Stimulated activated CD4-positive, alpha-beta T cell treated with anti-CD3 and anti-CD28 coated beads, Interleukin-12 subunit alpha, Interleukin-12 subunit beta, amount 100 ng/mL, for 24 hours (primary cell): ENCODE results near the gene C12orf60.

Experiments used
- DNase-seq, 2 experiments: peaks; one replicate each; pipeline ENCODE4 v3.0.0-alpha.2; 2020; ENCODE audit warnings: low read depth in 2 of 2

C12orf60 gene

DNA sequence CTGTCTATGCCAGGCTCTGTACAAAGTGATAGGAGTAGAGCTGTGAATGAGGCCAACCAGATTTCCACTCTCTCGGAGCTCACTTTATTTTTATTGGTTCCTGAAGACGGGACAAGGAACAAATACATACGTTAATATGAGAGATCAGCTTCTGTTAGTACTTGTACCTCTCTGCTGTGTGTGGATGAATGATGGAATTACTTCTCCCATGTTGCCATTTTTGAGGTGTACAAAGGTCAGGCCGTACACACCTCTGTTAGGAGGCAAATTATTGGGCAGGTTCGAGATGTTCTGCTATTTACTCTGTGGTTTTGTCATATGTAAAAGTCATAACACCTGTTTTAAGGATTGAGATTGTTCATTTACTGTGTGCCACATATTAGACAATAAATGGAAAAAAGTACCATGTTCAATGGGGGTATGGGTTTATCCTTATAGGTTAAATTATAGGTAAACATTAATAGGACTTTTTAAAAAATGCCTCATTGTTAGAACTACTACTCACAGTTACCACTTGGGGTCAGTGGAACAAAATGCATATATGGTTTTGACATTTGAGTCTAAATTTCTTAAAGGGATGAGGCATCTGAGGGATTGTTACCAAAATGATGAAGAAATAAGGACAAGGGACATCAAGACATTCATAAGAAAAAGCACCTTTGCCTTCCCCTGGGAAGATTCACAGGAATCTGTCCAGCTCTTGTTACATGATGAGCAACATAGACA is 27.1 kb upstream of the C12orf60 start:
- DNase-seq, result no peak

- no peak for DNase-seq
Measured at GRCh38 chr12:14777271-14777670, 26.2 kb upstream of the C12orf60 start.

GRCh38 chr12:14779834-14780233 is 23.6 kb upstream of the C12orf60 start:
- no peak for DNase-seq

DNA sequence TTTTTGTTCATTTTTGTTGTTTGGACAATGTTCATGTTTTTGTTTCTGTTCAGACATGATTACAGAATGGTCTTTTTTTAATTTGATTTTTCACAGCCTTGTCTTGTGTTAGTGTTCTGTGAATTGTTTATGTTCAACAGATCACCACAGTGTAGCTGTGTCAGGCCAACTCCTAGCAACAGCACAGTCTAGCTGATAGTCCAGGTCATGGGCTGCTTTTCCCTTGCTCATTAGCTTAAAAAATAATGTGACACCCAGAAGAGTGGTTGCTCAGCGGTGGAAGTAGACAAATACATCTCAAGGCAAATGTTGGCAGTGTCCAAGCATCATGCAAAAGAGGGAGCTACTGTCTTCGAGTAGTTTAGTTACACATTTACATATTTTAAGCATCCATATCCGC is 22.6 kb upstream of the C12orf60 start:
- DNase-seq, result no peak

GRCh38 chr12:14781563-14781962 is 21.9 kb upstream of the C12orf60 start:
- DNase-seq, result no peak

DNA sequence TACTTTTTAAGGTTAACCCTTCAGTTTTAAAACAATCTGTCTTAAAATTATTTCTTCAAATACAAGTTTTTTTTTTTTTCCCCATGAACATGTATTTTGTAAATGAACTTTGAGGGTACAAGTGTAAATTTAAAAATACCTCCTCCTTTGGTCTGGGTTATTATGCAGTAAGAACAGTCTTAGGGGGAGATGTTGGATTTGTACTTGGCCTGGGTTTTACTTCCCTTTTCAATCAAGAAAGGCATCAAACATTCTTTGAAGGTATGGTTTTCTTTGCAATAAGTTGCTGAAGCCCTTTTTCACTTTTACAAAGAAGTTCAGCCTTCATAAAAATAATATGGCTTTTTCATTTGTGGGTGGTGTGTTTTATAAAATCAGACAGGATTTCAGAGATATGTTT is 20.7 kb upstream of the C12orf60 start:
- no peak for DNase-seq

GRCh38 chr12:14784471-14784870 is 19.0 kb upstream of the C12orf60 start:
- no peak for DNase-seq

DNA sequence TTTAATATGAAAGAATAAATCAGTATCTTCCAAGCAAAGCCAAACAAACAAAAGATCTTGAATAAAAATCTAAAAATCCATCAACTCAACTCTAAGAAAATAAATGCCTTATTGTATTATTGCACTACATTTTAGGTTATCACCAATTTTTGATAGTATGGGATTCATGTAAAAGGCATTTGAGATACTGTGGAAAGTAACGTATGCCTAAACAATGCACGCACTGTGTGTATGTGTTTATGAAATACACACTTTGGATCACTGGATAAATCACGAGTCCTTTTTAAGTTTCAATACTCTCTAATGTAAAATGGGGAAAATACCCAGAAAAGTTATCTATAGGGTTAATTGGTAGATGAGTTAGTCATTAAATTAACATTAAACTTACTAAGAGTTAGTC is 17.9 kb upstream of the C12orf60 start:
- DNase-seq, result no peak

DNA sequence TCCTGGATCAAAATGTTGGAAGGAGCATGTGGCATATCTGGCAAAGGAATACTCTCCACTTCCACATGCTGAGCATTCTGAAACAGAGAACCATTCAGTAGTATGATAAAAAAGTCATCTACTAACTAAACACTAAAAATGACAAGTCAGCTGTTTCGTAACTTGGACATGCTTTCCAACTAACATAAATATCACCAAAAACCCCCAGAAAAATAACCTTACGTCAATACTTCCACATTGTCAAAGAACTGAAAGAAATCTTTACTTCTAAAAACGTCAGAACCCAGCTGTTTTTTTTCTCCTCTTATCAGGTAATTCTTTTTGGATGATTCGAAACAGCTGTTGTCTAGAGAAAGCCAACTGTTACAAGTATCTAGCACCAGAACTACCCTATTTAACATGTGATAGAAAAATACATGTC is 8.4 kb upstream of the C12orf60 start:
- DNase-seq, result no peak

GRCh38 chr12:14802247-14802646 is 1.2 kb upstream of the C12orf60 start:
- no peak for DNase-seq

DNA sequence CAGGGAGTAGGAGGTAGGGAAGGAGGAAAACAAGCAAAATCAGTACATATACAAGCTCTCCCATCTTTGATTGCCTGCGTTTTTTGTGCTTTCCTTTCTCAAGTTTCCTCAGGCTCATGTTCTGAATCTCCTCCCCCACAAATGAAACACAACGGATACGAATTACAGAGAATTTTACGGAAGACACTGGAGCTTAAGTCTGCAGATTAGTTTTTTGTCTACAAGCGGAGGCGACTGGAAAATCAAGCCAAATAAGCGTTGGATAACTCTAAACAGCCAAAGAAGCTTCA is 804 bp upstream of the C12orf60 start:
- no peak for DNase-seq

DNA sequence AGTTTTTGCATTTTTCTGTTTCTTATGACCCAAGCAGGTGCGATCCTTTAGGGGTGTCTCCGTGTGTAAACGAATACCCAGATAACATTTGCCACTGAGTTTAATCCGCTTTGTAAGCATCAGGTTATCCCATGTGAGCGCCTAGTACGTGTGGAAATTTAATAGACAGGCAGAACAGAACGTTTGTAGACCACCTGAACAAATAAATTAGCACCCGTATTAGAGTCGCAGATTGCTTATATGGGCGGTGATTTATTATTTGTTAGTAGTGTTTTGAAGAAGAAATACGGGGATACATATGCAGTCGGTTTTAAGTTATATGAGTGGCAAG is 325 bp downstream of the C12orf60 start:
- DNase-seq, result no peak

DNA sequence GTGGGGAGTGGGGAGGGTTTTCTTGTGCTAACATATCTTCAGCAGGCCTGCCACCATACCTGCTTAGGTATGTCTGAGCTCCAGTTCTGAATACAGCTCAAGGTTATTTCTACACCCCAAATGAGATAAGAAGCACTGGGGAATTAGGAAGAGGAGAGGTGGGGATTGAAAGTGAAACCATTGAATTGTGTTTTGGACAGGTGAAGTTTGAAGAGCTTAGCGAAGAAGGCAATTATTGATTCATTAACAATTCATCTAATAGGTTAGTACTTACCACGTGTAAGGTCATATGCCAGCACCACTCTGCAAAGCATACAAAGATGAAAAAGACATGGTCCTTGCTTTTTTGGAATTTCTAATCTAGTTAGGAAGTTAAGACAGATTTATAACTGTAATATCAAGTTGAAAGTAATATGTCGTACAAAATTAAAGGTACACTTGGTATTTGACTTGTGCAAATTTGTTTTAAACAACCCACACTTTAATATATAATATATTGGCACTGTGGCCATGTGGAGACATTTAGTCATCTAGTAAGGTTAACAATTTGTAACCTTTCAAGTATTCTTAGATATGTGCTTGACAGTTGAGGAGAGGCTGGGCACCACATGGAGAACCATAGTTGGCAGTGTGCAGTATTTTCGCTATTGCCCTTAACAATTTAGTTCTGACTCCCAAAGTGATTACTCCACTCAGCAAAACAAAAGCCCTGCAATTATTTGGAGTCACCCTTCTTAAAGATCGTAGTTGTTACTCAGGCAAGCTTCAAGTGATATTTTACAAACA is 6.9 kb downstream of the C12orf60 start:
- no peak for DNase-seq

- no peak for DNase-seq
Measured at GRCh38 chr12:14810953-14811483, 7.5 kb downstream of the C12orf60 start.

- no peak for DNase-seq
Measured at GRCh38 chr12:14811486-14811885, 8.0 kb downstream of the C12orf60 start.

GRCh38 chr12:14814014-14814413 is 10.5 kb downstream of the C12orf60 start, which contains the start of gene SMCO3:
Gene SMCO3 (minus strand): TSS chr12:14814182. CDS start chr12:14806680, 7,502 bp downstream.
- no peak for DNase-seq

GRCh38 chr12:14824012-14824634 is 20.7 kb downstream of the C12orf60 start:
- DNase-seq, result no peak

GRCh38 chr12:14825256-14825655 is 21.8 kb downstream of the C12orf60 start:
- DNase-seq, result no peak

GRCh38 chr12:14826491-14826890 is 23.0 kb downstream of the C12orf60 start:
- DNase-seq, result no peak

DNA sequence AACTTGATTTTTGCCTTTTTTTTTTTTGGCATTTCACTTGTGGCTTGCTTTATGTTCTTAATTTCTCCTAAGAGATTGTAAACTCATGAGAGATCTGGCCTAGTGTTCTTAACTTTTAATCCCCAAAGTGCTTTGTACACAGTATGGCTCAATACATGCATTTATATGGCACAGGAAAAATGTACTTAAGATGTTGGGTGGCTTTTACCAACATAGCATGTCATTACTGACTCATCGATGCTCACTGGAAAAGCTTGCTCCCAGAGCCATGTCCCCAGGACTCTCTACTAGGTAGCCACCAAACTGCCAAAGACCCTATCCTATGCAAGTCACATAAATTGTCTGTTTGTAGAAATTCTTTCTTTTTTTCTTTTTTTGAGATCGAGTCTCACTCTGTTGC is 23.6 kb downstream of the C12orf60 start:
- DNase-seq, result no peak

- no peak for DNase-seq
Measured at GRCh38 chr12:14828892-14829291, 25.4 kb downstream of the C12orf60 start.

- DNase-seq, result no peak
Measured at GRCh38 chr12:14833336-14833735, 29.9 kb downstream of the C12orf60 start.

GRCh38 chr12:14833952-14834351 is 30.5 kb downstream of the C12orf60 start:
- DNase-seq, result no peak
